Epithelial cell of esophagus (primary cell): ENCODE measurements around the gene CUTA.

ENCODE experiments used
- DNase-seq: peaks from one replicate; pipeline ENCODE4 v3.0.0; 2010; ENCODE audit warnings: low read depth
- H3K4me3 ChIP-seq: 2 replicates; pipeline ENCODE4 v1.5.1; 2011; ENCODE audit warnings: mild to moderate bottlenecking, low read length, control low read depth
- CTCF ChIP-seq: IDR thresholded peaks from 2 replicates; pipeline ENCODE4 v1.5.1; 2011; ENCODE audit warnings: low read depth, mild to moderate bottlenecking, low read length, control low read depth, inconsistent platforms; ENCODE audit not compliant: insufficient read depth; ENCODE audit errors: missing control alignments

CUTA gene

GRCh38 chr6:33415831-33416230 lies 2.1 kb downstream of the CUTA start:
- DNase-seq, result no peak
- H3K4me3 ChIP-seq, result no peak overlapping the region
- TF ChIP-seq CTCF, result no peak

- peak; percentile 36 for TF ChIP-seq CTCF
- H3K4me3 ChIP-seq, result no peak overlapping the region
- DNase-seq, result no peak
Measured at GRCh38 chr6:33414592-33415271, 3.2 kb downstream of the CUTA start.

- DNase-seq, result no peak
- H3K4me3 ChIP-seq, result no peak overlapping the region
- no peak for TF ChIP-seq CTCF
Measured at GRCh38 chr6:33413241-33414120, 4.4 kb downstream of the CUTA start.

GRCh38 chr6:33412140-33413009 lies 5.5 kb downstream of the CUTA start:
- H3K4me3 ChIP-seq, result no peak overlapping the region
- TF ChIP-seq CTCF, result no peak
- no peak for DNase-seq

GRCh38 chr6:33411632-33412005 lies 6.3 kb downstream of the CUTA start:
- no peak for DNase-seq
- TF ChIP-seq CTCF, result no peak
- H3K4me3 ChIP-seq, result peak overlapping the region; percentile 63

GRCh38 chr6:33410711-33411631 lies 6.9 kb downstream of the CUTA start, which contains the start of gene PHF1:
Gene PHF1, plus strand, starts transcription at chr6:33411014. Its CDS starts 1,250 bp downstream, at chr6:33412264.
- DNase-seq, result peak; percentile 86
- TF ChIP-seq CTCF, result no peak
- H3K4me3 ChIP-seq, result peak within 1 kb of the TSS; percentile 72
